Activated CD8-positive, alpha-beta memory T cell treated with anti-CD3 and anti-CD28 coated beads, Interleukin-2, amount 50 U/mL, for 24 hours (primary cell): ENCODE data around the gene RTF1.

Source experiments
- DNase-seq: peaks from one replicate; pipeline ENCODE4 v3.0.0-alpha.2; 2020; ENCODE audit errors: extremely low read depth

RTF1 gene

GRCh38 chr15:41506796-41507341 is 90.0 kb downstream of the RTF1 start:
- no peak for DNase-seq

- no peak for DNase-seq
Measured at GRCh38 chr15:41507820-41508290, 91.0 kb downstream of the RTF1 start.

- no peak for DNase-seq
Measured at GRCh38 chr15:41510728-41511127, 93.8 kb downstream of the RTF1 start.

- DNase-seq = no peak
Measured at GRCh38 chr15:41511331-41511898, 94.5 kb downstream of the RTF1 start.

- DNase-seq = no peak
Measured at GRCh38 chr15:41511899-41512369, 95.0 kb downstream of the RTF1 start.

- no peak for DNase-seq
Measured at GRCh38 chr15:41512512-41512939, 95.6 kb downstream of the RTF1 start.

GRCh38 chr15:41512940-41513505 is 96.1 kb downstream of the RTF1 start:
- DNase-seq = no peak

GRCh38 chr15:41513506-41514227 is 96.8 kb downstream of the RTF1 start, which contains the start of gene LTK:
Gene LTK, minus strand, starts transcription at chr15:41513827. Its CDS starts 118 bp downstream, at chr15:41513709.
- DNase-seq = no peak

- no peak for DNase-seq
Measured at GRCh38 chr15:41517895-41518449, 101.1 kb downstream of the RTF1 start.

- DNase-seq = no peak
Measured at GRCh38 chr15:41520636-41521035, 103.7 kb downstream of the RTF1 start.

GRCh38 chr15:41521614-41522013 is 104.7 kb downstream of the RTF1 start:
- DNase-seq = no peak

GRCh38 chr15:41523097-41523496 is 106.2 kb downstream of the RTF1 start:
- no peak for DNase-seq

- no peak for DNase-seq
Measured at GRCh38 chr15:41530363-41530956, 113.6 kb downstream of the RTF1 start.
